GM12873 (cell line): ENCODE data around the gene RCOR2.

Experiments used
- TF ChIP-seq, protein P1 (sequence below): IDR thresholded peaks from 2 replicates; pipeline ENCODE4 v1.5.1; 2012; ENCODE audit warnings: low read depth, mild to moderate bottlenecking, moderate library complexity, low read length, control low read depth; ENCODE audit not compliant: insufficient read depth; ENCODE audit errors: missing control alignments

The RCOR2 gene

GRCh38 chr11:63903884-63904283 is 13.1 kb downstream of the RCOR2 start:
- TF ChIP-seq, protein P1, sequence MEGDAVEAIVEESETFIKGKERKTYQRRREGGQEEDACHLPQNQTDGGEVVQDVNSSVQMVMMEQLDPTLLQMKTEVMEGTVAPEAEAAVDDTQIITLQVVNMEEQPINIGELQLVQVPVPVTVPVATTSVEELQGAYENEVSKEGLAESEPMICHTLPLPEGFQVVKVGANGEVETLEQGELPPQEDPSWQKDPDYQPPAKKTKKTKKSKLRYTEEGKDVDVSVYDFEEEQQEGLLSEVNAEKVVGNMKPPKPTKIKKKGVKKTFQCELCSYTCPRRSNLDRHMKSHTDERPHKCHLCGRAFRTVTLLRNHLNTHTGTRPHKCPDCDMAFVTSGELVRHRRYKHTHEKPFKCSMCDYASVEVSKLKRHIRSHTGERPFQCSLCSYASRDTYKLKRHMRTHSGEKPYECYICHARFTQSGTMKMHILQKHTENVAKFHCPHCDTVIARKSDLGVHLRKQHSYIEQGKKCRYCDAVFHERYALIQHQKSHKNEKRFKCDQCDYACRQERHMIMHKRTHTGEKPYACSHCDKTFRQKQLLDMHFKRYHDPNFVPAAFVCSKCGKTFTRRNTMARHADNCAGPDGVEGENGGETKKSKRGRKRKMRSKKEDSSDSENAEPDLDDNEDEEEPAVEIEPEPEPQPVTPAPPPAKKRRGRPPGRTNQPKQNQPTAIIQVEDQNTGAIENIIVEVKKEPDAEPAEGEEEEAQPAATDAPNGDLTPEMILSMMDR: no peak

- TF ChIP-seq, protein P1: peak; percentile 32
These were observed 15.3 kb downstream of the RCOR2 start for GRCh38 chr11:63901660-63902059.

GRCh38 chr11:63897459-63898146 is 19.4 kb downstream of the RCOR2 start:
- TF ChIP-seq, protein P1: no peak

DNA sequence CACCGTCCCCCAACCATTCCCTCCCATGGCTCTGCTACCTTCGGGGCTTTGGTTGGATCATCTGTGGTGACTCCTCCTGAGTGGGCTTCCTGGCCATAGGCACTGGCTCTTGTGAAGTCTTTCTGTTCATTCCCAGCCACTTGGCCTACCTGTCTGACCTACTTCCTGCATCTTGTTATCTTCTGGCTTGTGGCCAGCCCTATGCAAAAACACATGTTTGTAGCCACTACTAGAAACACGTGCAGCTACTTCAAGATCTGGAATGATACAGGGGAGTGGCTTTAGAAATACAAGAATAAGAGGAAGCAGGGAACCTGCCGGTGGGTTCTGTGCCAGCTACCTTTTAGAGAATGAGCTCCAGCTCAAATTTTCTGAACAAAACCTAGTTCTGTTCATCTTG is 20.9 kb downstream of the RCOR2 start:
- TF ChIP-seq, protein P1: no peak

DNA sequence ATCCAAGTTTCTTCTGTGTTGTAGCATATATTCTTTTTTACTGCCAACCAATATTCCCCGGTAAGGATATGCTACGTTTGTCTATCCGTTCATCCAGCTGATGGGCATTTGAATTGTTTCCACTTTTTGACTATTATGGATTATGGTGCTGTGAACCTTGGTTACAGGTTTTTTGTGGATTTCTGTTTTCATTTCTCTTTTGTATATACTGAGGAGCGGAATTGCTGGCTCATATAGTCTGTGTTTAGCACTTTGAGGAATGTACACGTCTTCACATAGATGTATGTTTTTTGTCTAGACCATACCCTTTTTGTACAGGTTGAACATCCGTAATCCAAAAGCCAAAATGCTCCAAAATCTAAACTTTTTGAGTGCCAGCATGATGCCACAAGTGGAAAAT is 23.6 kb downstream of the RCOR2 start:
- TF ChIP-seq, protein P1: no peak

DNA sequence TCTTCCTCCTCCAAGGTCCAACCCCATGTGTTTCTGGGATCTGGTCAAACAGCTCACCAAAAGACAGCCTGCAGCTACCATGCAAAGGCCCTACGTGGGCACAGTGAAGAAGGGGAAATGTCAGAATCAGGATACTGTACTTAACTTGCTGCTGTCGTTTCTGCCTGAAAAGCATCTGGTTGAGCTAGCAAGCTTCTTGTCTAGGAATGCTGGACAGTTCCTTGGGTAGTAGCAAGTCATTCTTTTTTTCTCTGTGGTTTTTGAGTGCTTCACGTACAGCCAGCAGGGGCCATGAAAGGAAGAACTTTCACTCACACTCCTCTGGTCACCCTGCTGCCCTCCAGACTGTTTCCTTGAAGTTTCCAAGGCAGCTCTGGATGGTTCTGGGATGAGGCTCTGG is 24.7 kb downstream of the RCOR2 start:
- TF ChIP-seq, protein P1: no peak

GRCh38 chr11:63890368-63890767 is 26.6 kb downstream of the RCOR2 start:
- TF ChIP-seq, protein P1: no peak

DNA sequence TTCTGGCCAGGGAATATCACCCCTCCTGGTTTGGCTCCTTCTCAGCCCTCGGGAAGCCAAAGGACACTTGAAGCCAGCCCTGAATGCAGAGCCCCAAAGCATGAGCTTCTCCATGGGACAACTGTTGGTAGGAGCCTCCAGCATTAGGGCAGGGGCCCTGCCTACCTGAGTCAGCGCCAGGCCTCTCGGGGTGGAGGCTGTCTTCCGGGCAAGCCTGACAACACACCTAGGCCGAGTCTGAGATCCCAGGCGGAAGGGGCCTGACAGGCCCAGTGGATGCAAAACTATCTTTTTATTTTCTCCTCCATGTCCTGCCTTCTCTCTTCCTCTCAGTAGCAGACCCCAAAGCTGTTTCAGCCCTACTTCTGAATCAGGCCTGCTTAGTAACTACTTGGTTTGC is 27.6 kb downstream of the RCOR2 start:
- TF ChIP-seq, protein P1: no peak
